Germinal center (tissue), 1 donor: Measurements from ENCODE around the gene ATP2A2.
"Not testable (repeated sequence)": the region's sequence is repeated elsewhere in the genome, so short reads cannot be mapped to it uniquely, and the experiment has no call there.

Experiments used
- DNase-seq: peaks from one replicate; pipeline ENCODE4 v3.0.0; 2012; ENCODE audit warnings: mixed read lengths, low spot score

The ATP2A2 gene

DNA sequence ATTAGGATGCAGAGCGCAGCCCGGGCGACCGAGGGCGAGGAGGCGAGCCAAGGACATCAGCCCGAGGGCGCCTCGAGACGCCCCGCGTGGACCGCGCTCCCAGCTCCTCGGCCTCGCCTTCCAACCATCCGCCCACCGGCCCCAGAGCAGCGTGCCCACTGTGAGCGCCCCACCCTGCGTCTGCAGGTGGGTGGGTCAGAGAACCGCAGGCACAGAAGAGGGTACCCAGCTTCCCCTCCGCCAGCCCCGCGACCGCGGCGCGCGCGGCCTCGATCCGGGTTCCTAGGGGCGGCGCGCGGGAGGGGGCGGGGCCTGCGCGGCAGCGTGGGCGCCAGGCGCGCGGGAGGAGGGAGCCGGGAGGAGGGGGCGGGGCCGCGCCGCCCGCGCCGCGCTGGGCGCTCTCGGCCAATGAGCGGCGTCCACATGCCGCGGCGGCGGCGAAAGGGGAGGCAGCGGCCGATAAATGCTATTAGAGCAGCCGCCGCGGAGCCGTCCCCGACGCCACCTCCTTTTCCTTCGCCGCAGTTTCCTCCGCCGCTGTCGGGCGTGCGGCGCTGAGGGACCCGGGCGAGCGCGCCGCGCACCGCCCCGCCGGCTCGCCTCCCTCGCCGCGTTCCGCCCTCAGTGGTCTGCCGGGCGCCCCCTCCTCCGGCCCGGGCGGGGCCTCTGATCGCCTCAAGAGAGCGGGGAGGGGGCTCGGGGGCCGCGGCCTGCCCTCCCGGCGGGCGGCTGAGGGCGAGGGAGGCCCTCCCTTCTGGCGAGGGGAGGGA is at the start of gene ATP2A2:
TSS of gene ATP2A2 (plus strand) at position 469 of the 770 bp plus-strand sequence. CDS start 543 bp downstream, outside the sequence.
- peak; percentile 97 for DNase-seq

DNA sequence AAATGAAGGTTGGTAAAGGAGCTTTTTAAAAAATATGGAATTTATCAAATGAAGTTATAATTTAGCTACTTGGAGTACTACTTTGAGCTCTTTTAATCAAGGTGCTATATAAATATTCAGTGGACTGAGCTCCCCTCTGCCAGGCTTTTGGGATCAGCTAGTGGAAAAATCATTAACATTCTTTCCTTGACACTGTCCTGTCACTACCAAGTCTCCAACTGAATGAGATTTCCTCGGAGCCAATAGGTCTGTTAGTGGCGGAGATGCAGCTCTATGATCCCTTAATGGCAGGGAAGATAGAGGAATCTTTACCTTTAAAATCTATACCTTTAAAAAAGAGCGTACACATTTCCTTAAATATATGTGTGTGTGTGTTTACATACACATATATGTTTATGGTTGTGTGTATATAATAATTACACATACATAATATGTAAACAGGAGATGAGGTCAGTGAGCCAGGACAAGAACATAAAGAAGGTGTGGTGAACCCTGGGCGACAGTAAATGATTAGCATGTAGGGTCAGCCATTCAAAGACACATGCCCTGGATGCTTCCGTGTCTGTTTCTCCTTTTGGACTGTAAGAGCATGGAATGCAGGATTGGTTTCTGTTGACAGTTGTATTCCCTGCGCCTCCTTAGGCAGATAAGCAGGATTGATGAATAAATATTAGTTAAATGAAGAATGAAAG is 47.7 kb upstream of the ATP2A2 start:
- DNase-seq = no peak

DNA sequence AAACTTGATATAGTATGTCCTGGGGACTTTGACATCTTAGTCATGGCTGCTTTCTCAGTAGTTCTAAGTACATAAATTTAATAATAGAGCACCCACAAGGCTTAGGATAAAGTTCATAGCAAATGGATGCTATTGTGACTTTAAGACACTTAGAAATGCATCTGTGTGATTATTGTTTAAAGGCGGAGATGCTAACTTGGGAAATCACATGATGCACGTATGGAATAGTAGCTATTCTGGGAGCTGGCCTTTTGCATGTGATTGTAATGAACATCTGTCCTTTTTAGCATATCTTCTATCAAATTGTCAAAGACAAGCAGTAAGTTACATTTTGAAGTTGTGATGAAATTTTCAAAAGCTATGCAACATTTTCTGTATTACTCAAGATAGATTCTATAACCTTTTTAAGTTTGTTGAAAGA is 46.7 kb upstream of the ATP2A2 start:
- DNase-seq = no peak

DNA sequence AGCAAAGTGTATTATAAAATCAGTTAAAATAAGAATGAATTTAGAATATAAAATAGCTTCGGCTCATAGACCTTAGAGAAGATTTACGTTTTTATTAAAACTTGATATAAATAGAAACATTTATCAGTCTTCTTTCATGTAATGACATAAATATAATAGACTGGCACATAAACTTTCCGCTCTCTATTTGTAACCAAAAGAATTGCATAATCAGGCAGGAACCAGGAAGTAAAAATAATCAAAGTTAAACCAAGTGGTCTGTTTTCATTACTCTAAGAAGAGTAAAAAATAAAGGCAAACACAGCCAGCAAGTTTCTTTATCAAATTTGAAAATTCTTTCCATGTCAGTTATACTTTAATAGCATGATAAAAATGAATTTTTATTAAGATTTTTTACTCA is 46.3 kb upstream of the ATP2A2 start:
- no peak for DNase-seq

DNA sequence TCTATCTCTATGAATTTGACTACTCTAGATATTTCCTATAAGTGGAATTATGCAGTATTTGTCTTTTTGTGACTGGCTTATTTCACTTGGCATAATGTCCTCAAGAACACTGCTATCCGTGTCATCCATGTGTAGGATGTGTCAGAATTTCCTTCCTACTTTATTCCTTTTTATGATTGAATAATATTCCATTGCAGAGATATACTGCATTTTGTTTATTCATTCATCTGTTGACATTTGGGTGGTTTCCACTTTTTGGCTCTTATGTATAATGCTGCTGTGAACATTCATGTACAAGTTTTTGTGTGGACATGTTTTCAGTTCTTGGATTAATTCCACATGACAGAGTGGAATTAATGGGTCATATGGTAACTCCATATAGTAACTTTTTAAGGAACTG is 45.7 kb upstream of the ATP2A2 start:
- no peak for DNase-seq

DNA sequence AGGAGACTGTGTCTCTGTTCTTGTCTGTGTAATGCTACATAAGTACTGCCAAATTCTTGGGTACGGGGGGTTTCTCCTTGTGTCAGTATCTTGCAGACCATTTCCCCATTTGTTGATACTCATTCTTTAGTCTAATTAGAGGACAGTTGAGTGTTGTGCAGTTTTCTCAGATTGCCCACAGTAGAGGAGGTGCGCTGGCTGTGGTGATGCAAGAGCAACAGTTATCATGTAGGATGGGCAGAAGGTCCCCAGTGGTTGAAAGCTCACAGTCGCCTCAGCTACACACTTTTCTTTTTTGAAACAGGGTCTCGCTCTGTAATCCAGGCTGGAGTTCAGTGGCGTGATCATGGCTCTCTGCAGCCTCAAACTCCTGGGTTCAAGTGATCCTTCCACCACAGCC is 37.8 kb upstream of the ATP2A2 start:
- no peak for DNase-seq

DNA sequence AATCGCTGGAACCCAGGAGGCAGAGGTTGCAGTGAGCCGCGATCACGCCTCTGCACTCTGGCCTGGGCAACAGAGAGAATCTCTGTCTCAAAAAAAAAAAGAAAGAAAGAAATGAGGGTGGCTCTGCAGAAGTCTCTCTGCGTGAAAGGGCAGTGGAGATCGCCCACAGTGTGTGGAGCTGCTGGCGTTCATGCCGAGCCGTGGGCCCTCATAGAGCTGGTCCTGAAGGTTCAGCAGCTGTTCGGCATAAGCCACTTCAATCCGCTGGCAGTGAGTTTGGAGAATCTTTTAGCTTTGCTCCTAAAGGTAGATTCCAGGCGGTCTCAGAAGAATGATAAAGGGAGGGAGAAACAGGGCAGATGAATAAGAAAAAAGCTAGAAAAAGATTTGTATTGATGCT is 36.7 kb upstream of the ATP2A2 start:
- no peak for DNase-seq

DNA sequence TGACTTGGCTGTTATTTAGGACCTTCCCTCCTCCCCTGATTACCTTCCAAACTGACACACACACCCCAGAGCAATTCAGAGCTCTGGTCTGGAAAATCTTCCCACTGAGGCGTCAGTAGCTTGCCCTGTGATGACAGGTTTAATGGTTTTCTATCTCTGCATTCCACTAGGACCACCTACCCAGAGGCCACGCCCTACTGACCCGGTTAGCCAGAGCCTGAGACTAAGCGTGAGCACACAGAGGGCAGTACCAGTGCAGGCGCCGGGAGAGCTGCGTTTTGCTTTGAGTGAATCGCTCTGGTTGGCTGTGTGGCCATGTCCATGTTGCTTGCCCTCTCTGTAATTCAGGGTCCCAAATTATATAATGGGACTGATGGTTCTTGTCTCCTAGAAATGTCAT is 36.2 kb upstream of the ATP2A2 start:
- DNase-seq = no peak

DNA sequence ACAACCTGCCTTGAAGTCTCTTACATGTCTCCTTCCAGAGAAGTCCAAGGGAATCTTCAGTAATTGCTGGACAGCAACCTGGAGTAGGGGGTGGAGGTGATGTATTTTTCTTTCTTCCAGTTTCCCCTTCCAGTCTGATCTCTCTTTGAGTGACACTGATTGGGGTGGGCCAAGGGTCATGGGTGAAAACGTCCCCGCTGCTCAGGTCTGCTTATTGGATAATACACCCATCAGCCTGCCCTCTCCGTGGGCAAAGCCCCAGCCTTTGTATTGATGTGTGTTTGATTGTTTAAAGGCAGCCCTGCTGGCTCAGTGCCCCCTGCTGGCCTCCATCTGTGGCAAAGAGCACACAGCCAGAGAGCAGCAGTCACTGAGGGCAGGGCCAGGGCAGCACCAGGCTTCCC is 35.7 kb upstream of the ATP2A2 start:
- DNase-seq = peak; percentile 66

DNA sequence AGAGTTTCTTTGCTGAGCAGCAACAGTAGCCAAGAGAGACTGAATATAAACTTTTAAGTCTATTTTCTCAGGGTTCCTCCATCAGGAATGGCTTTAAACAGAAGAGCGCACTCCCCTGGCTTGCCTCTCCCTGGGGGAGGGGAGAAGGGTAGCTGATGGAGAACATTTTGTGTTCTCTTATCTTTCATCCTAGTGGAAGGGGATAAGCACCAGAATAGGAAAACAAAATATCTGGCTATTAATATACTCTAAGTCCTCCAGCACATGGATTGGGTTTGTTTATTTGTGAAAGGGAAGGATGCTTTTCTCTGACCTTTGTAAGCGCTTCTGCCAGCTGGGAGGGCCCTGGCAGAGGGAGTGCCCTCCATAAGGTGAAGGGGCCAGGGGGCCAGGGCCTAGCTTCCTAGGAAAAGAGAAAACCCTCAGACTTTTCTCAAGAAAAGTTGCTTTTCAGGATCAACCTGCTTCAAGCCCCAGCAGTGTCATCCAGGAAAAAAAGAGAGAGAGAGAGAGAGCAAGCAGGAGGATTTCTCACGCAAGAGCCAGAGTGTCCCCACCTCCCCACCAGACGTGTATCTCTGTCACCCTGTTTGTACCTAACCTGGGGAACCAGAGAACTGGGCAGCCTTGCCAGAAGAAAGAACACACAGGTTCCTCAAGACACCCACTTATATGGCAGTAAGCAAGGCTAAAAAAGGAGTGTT is 34.3 kb upstream of the ATP2A2 start:
- DNase-seq = no peak

DNA sequence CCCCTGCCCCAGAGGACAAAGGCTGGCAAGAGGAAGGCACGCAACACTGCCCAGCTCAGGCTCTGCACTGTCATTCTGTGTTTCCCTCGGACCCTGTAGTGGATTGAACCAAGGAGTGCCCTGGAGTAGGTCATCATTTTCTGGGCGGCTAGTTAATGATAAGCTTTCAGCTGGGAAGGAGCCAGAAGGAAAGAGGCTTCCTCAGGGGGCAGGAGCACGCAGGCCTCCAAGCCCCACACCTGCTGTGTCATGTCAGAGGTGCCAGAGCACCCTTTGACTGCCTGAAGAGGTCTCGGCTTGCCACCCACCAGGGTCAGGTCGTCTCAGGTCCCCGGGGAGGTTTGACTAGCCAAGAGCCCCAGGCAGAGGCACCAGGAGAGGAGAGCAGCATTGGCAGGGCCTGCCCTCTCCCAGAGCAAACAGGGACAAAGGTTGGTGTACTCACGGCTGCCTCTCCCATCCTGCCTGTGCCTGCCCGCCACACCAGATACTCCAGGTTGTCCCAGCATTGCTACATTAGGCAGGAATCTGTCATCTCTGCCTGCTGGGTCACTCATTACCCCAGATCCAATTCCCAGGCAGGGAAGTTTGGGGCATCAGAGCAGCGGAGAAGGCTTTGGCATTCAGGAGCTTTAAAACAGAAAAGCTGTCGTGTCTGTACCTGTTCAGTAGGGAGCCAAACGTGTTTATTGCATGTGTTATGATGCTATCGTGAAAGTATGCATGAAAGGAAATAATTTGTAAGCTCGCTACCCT is 33.5 kb upstream of the ATP2A2 start:
- DNase-seq = no peak

DNA sequence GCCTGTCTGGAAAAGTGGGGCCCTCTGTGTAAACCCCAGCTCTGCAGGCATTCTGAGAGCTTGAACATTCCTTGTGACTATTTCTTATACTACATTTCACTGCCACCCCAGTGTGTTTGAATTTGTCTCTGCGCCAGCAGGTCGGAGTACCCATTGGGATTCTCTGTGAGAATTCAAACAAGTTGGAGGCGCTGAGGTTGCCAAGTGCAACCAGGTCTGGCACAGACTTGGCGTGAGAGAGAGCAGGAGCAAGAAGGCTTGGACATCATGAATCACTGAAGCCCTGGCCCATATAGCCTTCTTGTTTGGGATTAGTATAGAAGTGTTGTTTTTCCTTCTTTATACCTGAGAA is 33.0 kb upstream of the ATP2A2 start:
- no peak for DNase-seq

DNA sequence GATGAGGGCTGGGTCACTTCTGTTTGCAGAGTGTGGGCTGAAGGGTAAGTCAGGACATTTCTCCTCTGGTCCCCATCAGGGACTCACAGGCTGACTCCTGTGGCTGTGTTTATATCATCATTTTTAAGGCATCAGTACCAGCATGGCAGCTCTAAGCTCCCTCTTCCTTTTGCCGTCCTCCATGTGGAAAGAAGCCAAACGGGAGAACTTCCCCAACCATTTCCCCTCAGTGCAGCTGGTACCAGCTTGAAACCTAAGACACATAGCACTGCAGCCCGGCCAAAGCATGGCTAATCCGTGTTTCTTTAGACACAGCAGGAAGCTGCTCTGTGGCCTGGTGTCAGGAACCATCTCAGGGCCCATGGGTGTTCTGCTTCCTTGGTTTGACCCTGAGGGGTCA is 31.9 kb upstream of the ATP2A2 start:
- no peak for DNase-seq

DNA sequence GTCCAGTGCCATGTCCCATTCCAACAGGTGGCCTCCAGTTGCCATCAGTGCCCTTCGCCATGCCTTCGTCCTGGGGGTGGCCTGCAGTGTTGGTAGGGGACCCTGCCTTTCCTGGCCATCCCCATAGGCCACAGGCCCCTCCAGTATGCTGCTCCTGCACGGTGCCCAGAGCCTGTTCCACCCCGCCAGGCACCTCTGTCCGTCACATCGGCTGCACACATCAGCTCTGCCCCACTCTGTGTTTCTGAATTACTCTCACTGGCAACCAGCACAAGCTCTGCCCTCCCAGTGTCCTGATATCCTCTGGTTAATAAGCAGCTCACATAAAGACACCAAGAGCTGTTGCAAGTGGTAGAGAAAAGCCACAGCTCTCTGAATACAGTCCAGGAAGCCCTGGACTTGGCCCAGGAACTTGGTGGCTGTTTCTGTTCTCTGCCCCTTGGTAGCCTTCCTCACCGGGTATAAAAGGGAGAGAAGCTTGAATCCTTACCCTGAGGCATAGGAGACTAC is 31.3 kb upstream of the ATP2A2 start:
- no peak for DNase-seq

DNA sequence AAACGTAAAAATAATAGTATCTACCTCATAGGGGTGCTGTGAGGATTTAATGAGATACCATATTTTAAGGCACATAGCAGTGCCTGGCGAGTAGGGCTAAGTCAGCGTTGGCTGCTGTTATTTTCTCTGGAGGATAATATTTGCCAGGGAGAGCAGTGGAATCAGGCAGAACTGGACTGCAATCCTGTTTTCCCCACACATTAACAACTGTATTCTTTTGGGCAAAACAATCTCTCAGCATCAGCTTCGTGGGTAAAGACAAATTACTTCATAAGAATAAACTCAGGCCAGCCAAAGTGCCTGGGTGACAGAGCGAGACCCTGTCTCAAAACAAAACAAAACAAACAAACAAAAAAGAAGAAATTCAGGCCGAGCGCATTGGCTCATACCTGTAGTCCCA is 29.7 kb upstream of the ATP2A2 start:
- DNase-seq = no peak

DNA sequence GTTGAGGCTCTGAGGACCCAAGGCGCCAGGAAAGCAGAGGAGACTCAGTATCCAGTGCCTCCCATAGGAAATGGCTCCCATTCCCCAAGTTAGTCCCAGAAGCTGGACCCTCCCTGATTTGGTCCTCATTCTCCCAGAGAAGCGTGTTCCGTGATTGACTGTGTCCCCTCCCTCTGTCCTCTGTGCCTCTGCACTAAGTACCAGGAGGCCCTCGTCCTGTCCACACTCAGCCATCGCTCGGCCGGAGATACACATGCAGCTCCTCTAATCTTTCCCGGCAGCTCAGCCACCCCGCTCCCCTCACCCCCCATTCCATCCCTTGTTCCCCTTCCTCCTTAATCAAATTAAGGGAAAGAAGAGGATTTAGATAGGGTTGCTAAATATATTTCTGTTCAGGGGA is 28.3 kb upstream of the ATP2A2 start:
- DNase-seq = no peak

DNA sequence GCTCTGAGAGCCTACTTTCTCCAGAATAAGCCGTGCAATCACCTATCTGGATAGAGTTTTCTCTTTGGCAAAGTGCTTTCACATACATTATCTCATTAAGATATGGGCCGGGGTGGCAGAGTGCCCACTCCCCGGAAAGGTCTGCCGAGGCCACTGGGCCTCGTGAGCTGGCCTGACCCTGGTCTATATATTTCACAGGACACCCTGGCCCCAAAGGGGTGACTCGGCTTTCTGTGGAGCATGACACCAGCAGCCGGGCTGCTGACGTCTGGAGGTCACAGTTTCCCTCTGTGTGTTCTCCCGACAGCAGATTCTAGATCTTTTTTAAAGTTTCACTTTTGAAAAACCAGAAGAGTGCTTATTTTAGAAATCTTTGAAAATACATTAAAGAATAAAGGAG is 27.9 kb upstream of the ATP2A2 start:
- DNase-seq = no peak

DNA sequence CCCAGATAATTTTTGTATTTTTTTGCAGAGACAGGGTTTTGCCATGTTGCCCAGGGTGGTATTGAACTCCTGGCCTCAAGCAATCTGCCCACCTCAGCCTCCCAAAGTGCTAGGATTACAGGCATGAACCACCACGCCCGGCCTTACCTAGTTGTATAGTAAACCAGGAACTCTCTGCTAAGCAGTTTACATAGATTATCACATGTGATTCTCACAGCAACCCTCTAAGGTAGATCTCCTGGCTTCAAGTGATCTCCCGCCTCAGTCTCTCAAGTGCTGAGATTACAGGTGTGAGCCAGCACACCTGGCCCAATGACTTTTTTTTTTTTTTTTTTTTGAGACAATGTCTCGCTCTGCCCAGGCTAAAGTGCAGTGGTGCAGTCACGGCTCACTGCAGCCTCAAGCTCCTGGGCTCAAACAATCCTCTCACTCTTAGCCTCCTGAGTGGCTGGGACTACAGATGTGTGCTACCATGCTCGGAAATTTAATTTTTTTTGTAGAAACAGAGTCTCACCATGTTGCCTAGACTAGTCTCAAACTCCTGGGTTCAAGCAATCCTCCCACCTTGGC is 26.0 kb upstream of the ATP2A2 start:
- DNase-seq = no peak

DNA sequence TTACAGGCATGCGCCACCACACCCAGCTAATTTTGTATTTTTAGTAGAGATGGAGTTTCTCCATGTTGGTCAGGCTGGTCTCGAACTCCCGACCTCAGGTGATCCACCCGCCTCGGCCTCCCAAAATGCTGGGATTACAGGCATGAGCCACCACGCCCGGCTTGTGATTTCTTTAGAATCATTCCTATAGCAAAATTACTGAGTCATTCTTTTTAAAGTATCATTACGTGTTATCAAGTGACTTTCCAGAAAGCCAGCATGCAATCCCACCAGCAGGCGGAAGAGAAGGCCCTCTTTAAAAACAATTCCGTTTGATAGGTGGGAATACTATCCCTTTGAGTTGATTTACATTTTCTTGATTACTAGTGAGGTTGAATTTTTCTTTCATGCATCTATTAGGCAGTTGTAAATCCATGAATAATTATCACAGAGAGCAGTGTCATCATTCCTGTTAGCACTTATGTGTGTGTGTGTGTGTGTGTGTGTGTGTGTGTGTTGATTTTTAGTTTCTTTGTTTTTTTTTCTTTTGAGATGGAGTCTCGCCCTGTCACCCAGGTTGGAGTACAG is 25.1 kb upstream of the ATP2A2 start:
- not testable (repeated sequence) for DNase-seq

DNA sequence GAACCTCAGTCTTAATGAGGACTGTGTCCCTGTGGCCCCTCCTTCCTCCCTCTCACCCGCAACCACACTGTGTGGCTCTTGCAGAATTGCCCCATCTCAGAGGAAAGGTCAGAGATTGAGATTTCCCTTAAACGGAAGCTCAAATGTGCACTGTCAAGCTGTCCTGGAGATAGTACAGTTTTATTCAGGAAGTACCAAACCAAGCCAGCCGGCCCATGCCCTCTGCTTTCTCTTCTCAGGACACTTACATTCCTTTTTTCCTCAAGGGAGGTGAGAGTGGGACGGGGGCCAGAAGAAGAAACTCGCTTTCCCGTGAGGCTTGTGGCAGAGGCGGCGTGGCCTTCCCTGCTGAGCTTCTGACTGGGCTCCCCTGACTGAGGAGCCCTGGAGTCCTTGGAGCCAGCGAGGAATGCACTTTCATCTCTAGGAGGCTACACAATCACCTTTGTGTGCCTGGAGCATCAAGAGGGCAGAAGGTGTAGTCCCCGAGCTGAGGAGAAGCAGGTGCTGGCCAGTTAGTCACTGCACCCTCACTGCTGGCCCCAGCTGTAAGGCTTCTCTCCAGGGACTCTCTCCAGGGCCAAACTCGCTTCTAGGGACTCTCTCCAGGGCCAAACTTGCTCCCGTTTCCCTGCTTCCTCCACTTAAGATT is 24.1 kb upstream of the ATP2A2 start:
- DNase-seq = no peak

DNA sequence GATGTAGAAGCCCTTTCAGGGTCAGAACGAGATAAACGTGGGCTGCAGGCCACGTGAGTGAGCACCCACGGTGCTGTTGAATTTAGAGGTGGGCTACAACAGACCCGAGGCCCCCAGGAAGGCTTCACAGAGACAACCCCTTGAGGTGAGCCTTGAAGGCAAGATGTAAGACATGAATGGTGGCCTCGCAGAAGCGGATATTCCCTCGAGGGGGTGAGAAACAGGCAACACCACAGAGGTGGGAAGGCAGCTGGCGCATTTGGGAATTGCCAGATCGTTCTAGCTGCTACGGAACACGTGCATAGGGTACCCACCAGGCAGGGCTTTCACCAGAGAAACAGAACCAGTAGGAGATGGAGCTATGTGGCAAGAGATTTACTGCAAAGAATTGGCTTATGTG is 22.6 kb upstream of the ATP2A2 start:
- DNase-seq = no peak
